GM12878 (cell line): ENCODE measurements around the gene GLO1. TPM values are rescaled to one million over a fixed set of nuclear protein-coding genes. Genes with fewer than 3 reads are reported as not detected.
"Not testable (repeated sequence)": the region's sequence is repeated elsewhere in the genome, so short reads cannot be mapped to it uniquely, and the experiment has no call there.

Source experiments
- ATAC-seq: fragments of 200-7000 bp; cut with Tn5 transposase; 3 replicates; pipeline ENCODE4 v1.9.1; 2020; ENCODE audit warnings: mild to moderate bottlenecking, moderate library complexity
- BruUV-seq: library from RNA; stranded (reverse); fragments of 400-500 nt; replicated peaks from 2 replicates; lab custom pipeline; 2021; lab: Mats Ljungman, UMichigan
- CTCF ChIA-PET: fragments of 300-600 bp; sonication (Branson Sonifier 250); formaldehyde crosslinking; extraction: SDS; loops from one replicate; lab custom pipeline; 2021; ENCODE audit warnings: inconsistent platforms; lab: Yijun Ruan, JAX
- POLR2A ChIA-PET: fragments of 350-600 bp; formaldehyde crosslinking; extraction: SDS; loops from one replicate; lab custom pipeline; 2021; ENCODE audit warnings: inconsistent platforms; lab: Charles Lee
- RAD21 ChIA-PET: fragments of 300-600 bp; sonication (Branson Sonifier 250); formaldehyde crosslinking; loops from one replicate; lab custom pipeline; 2023; ENCODE audit warnings: antibody characterized with exemption; ENCODE audit not compliant: unreplicated experiment; lab: Charles Lee
- SMC1A ChIA-PET: fragments of 300-600 bp; sonication (Branson Sonifier 250); formaldehyde crosslinking; loops from one replicate; lab custom pipeline; 2023; ENCODE audit not compliant: unreplicated experiment, uncharacterized antibody; lab: Charles Lee
- DNase-seq: peaks from one replicate; pipeline ENCODE4 v3.0.0-alpha.2; 2011; ENCODE audit warnings: low read depth, low spot score
- FAIRE-seq: peaks from 3 replicates; lab custom pipeline; 2011; peaks lifted over from hg19 to GRCh38; lab: Jason Lieb, UNC
- H2AFZ ChIP-seq: 2 replicates; pipeline ENCODE4 v1.6.0; 2011; ENCODE audit warnings: low read depth, low read length, control low read depth; ENCODE audit not compliant: control insufficient read depth
- H3K27ac ChIP-seq: 2 replicates; pipeline ENCODE4 v1.5.1; 2011; ENCODE audit warnings: control low read depth; ENCODE audit not compliant: control insufficient read depth, insufficient read depth
- H3K27me3 ChIP-seq, 2 experiments: replicated peaks in 1 of 2; 2 replicates each; pipeline versions ENCODE4 v1.6.0 to v1.6.1; 2011; ENCODE audit warnings: low read length in 1 of 2; ENCODE audit not compliant: control insufficient read depth in 2 of 2, insufficient read depth in 2 of 2
- H3K36me3 ChIP-seq, 2 experiments: 2 replicates each; pipeline ENCODE4 v1.5.1; 2011; ENCODE audit warnings: low read length in 1 of 2; ENCODE audit not compliant: control insufficient read depth in 2 of 2, insufficient read depth in 2 of 2
- H3K4me1 ChIP-seq: 2 replicates; pipeline ENCODE4 v1.6.1; 2011; ENCODE audit warnings: mild to moderate bottlenecking, low read length, moderate library complexity, mixed read lengths; ENCODE audit not compliant: control insufficient read depth, insufficient read depth
- H3K4me2 ChIP-seq: 2 replicates; pipeline ENCODE4 v1.6.0; 2011; ENCODE audit warnings: control low read depth; ENCODE audit not compliant: control insufficient read depth, insufficient read depth
- H3K4me3 ChIP-seq: fragments of 200-600 bp; sonication (generic); 2 replicates; pipeline ENCODE4 v1.5.1; 2016
- H3K79me2 ChIP-seq: 2 replicates; pipeline ENCODE4 v1.6.0; 2011; ENCODE audit warnings: low read length; ENCODE audit not compliant: control insufficient read depth, insufficient read depth
- H3K9ac ChIP-seq: 2 replicates; pipeline ENCODE4 v1.8.0; 2011; ENCODE audit warnings: low read length, control low read depth, mixed read lengths; ENCODE audit not compliant: control insufficient read depth, insufficient read depth
- H3K9me3 ChIP-seq: replicated peaks from 3 replicates; pipeline ENCODE4 v1.5.1; 2011; ENCODE audit warnings: mild to moderate bottlenecking, low read length; ENCODE audit not compliant: control insufficient read depth, insufficient read depth
- H4K20me1 ChIP-seq: 2 replicates; pipeline ENCODE4 v1.6.0; 2011; ENCODE audit not compliant: control insufficient read depth, insufficient read depth
- BACH1 ChIP-seq: fragments of 450-650 bp; IDR thresholded peaks from 2 replicates; pipeline ENCODE4 v1.6.1; 2017; ENCODE audit warnings: mild to moderate bottlenecking, borderline replicate concordance
- SREBF2 ChIP-seq: IDR thresholded peaks from 2 replicates; pipeline ENCODE4 v1.6.1; 2012; ENCODE audit warnings: mild to moderate bottlenecking, low read length
- WGBS: methylation state at CpG from one replicate; pipeline ENCODE4 v1.1.6; 2016; ENCODE audit warnings: low lambda C conversion rate; ENCODE audit not compliant: insufficient replicate concordance, insufficient coverage; ENCODE audit errors: missing lambda C conversion rate; 5-methylcytosine and 5-hydroxymethylcytosine counted together
- in situ Hi-C: fragments of 300-500 bp; cut with MboI; formaldehyde crosslinking; loops from 9 replicates; pipeline ENCODE4 v1.14.3; 2018; ENCODE audit warnings: mixed read lengths
- intact Hi-C: fragments of 100-400 bp; cut with micrococcal nuclease; formaldehyde crosslinking; loops from one replicate; pipeline ENCODE4 v1.14.2; 2022; ENCODE audit not compliant: unreplicated experiment
- polyA plus RNA-seq, 11 experiments: library from polyadenylated mRNA; depleted of rRNA in 4 of 11; unstranded in 6 of 11; stranded (reverse) in 5 of 11; fragments of >200 nt; fragmentation: Nextera tagmentation in 4 of 11; fragmentation: Illumina TruSeq in 1 of 11; extraction: Ambion mirVana in 4 of 11; extraction: Trizol in 1 of 11; gene quantifications; 1 replicate in 1 of 11; 2 replicates in 10 of 11; pipeline versions ENCODE4 v1.2.1 to v1.2.3, GENCODE V29; 2011 to 2016; ENCODE audit warnings: inconsistent platforms in 2 of 11, missing spikeins in 2 of 11, low read depth in 1 of 11
- total RNA-seq, 4 experiments: library from RNA; depleted of rRNA in 3 of 4; stranded (reverse); fragments of >200 nt in 3 of 4; fragmentation: Illumina TruSeq in 1 of 4; extraction: Trizol in 1 of 4; gene quantifications; 2 replicates each; pipeline versions ENCODE4 v1.2.1 to v1.2.3, GENCODE V29; 2013 to 2021
- TF ChIP-seq, protein P1 (sequence below): fragments of 450-650 bp; IDR thresholded peaks from 2 replicates; pipeline ENCODE4 v1.6.1; 2016; ENCODE audit warnings: mild to moderate bottlenecking

Gene GLO1
- total and polyA plus RNA-seq, 10 of the 15 experiments (the other 5 are each of a cell fraction or from before 2014, with no cell fraction given), result 105 to 227 (median 150) TPM

- Histone ChIP-seq H3K4me3 (peak overlapping the region; percentile 42), H3K4me1 (no peaks in the 10 kb centered on the region), H4K20me1 (no peaks in the 10 kb centered on the region), H3K36me3 (no peaks in the 10 kb centered on the region; a peak in 1 of 4 replicates), H3K4me2 (peak overlapping the region; percentile 50; the same call in 1 of the 2 replicates), H3K79me2 (peaks cover 35% of the 10 kb centered on the region), H3K27ac (no peak overlapping the region), H3K9me3 (peaks cover 6% of the 10 kb centered on the region; the same call in 2 of the 3 replicates), H3K27me3 (no peaks in the 10 kb centered on the region), H3K9ac (no peak overlapping the region), H2AFZ (no peak overlapping the region)
- ChIA-PET SMC1A (interaction anchor here (1.0 kb wide), 1 partner anchor 16 kb away, joined by 3 read pairs; no protein-coding TSS in a partner anchor), POLR2A (interaction anchor here (0.6 kb wide), 1 partner anchor 1376 kb away, joined by 6 read pairs; no protein-coding TSS in a partner anchor), CTCF (interaction anchor here (1.7 kb wide), 1 partner anchor 16 kb away, joined by 5 read pairs; no protein-coding TSS in a partner anchor), RAD21 (no interaction called here)
- WGBS, result 45% methylated on average over 3 of the region's 3 CpGs
- in situ Hi-C loops, result no loop called here
- intact Hi-C loops, result no loop called here
- no peak for DNase-seq
- ATAC-seq, result no peak
- FAIRE-seq, result no peak
- BruUV-seq, result no TSS peak
- TF ChIP-seq SREBF2 (no peak), BACH1 (no peak)
Measured at GRCh38 chr6:38701551-38701950, 1.4 kb downstream of the GLO1 start.

DNA sequence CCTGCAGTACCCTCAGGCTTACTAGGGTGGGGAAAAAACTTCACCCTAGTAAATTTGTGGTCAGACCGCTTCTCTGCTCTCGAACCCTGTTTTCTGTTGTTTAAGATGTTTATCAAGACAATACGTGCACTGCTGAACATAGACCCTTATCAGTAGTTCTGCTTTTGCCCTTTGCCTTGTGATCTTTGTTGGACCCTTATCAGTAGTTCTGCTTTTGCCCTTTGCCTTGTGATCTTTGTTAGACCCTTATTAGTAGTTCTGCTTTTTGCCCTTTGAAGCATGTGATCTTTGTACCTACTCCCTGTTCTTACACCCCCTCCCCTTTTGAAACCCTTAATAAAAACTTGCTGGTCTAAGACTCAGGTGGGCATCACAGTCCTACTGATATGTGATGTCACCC, 3.2 kb downstream of the GLO1 start:
- BruUV-seq, H4K20me1 ChIP-seq, H3K9me3 ChIP-seq, H3K4me2 ChIP-seq, H2AFZ ChIP-seq, H3K27ac ChIP-seq, CTCF ChIA-PET, in situ Hi-C loops, RAD21 ChIA-PET, H3K36me3 ChIP-seq, DNase-seq, H3K4me1 ChIP-seq, H3K27me3 ChIP-seq, ATAC-seq, H3K9ac ChIP-seq, FAIRE-seq, H3K4me3 ChIP-seq, intact Hi-C loops: not testable (repeated sequence)
- TF ChIP-seq, protein P1, sequence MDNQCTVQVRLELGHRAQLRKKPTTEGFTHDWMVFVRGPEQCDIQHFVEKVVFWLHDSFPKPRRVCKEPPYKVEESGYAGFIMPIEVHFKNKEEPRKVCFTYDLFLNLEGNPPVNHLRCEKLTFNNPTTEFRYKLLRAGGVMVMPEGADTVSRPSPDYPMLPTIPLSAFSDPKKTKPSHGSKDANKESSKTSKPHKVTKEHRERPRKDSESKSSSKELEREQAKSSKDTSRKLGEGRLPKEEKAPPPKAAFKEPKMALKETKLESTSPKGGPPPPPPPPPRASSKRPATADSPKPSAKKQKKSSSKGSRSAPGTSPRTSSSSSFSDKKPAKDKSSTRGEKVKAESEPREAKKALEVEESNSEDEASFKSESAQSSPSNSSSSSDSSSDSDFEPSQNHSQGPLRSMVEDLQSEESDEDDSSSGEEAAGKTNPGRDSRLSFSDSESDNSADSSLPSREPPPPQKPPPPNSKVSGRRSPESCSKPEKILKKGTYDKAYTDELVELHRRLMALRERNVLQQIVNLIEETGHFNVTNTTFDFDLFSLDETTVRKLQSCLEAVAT, result peak; percentile 38; the same call in 1 of the 2 replicates
- WGBS, result 100% methylated on average over 3 of the region's 3 CpGs
- POLR2A ChIA-PET, result interaction anchor here (1.3 kb wide), 1 partner anchor 12 kb away, joined by 3 read pairs; no protein-coding TSS in a partner anchor
- peaks cover 45% of the 10 kb centered on the region for H3K79me2 ChIP-seq
- SMC1A ChIA-PET, result interaction anchor here (1.2 to 3.6 kb wide), 2 partner anchors 11 to 14 kb away, joined by 3 to 11 read pairs; no protein-coding TSS in a partner anchor
